ENCODE data around the gene PIWIL4.

The PIWIL4 gene

GRCh38 chr11:94557992-94558391 lies 9.2 kb upstream of the PIWIL4 start:
- H3K27ac ChIP-seq (ENCODE audit: extremely low read depth, low read depth, low read length): no peak overlapping the region
- CTCF ChIA-PET: interaction anchor here (0.6 to 0.7 kb wide), 2 partner anchors 26 to 309 kb away, joined by 3 to 4 read pairs; no protein-coding TSS in a partner anchor

GRCh38 chr11:94558468-94558867 lies 8.7 kb upstream of the PIWIL4 start:
- Histone ChIP-seq H3K4me1 (ENCODE audit: control insufficient read depth, insufficient read depth, low read length) (no peaks in the 10 kb centered on the region; the same call in 1 of the 2 replicates), H3K36me3 (ENCODE audit: control insufficient read depth in 2 of 2, insufficient read depth in 1 of 2, low read length in 2 of 2) (no peaks in the 10 kb centered on the region), H3K4me3 (ENCODE audit: low read depth, low read length) (no peak overlapping the region), H3K27ac (ENCODE audit: extremely low read depth, low read depth, low read length) (no peak overlapping the region), H3K9me3 (ENCODE audit: control insufficient read depth, insufficient read depth, low read depth, low read length) (no peaks in the 10 kb centered on the region)
- ChIA-PET POLR2A (no interaction called here), CTCF (interaction anchor here (0.6 to 0.7 kb wide), 2 partner anchors 27 to 309 kb away, joined by 3 to 4 read pairs; no protein-coding TSS in a partner anchor)
- TF ChIP-seq ZNF561 (tag by site-specific recombination; IDR thresholded peaks at IDR 0.05; ENCODE audit: borderline replicate concordance): no peak
- no peak for TF ChIP-seq ZNF274 (IDR thresholded peaks at IDR 0.05; ENCODE audit: low read length)
- TF ChIP-seq ZNF274 (tag by site-specific recombination; IDR thresholded peaks at IDR 0.05; ENCODE audit: borderline replicate concordance): no peak
- no peak for TF ChIP-seq ZNF19 (tag by site-specific recombination; IDR thresholded peaks at IDR 0.05; ENCODE audit: low read depth)
- no peak for TF ChIP-seq ZFHX2 (tag by site-specific recombination; conservative IDR thresholded peaks at IDR 0.05)
- no peak for TF ChIP-seq REST (tag by site-specific recombination; IDR thresholded peaks at IDR 0.05)
- no peak for TF ChIP-seq ZNF202 (tag by site-specific recombination; IDR thresholded peaks at IDR 0.05; ENCODE audit: borderline replicate concordance)
- no peak for TF ChIP-seq ZNF362 (tag by site-specific recombination; IDR thresholded peaks at IDR 0.05)
- no peak for TF ChIP-seq ZNF16 (tag by site-specific recombination; IDR thresholded peaks at IDR 0.05; ENCODE audit: low read depth)
- no peak for TF ChIP-seq ZNF654 (tag by site-specific recombination; IDR thresholded peaks at IDR 0.05; ENCODE audit: low read depth)
- no peak for TF ChIP-seq BCL11B (tag by site-specific recombination; IDR thresholded peaks at IDR 0.05; ENCODE audit: low read depth)
- TF ChIP-seq ZNF2 (tag by site-specific recombination; IDR thresholded peaks at IDR 0.05): no peak
- no peak for TF ChIP-seq ELK4 (IDR thresholded peaks at IDR 0.05; ENCODE audit: borderline replicate concordance, low read depth, low read length)
- no peak for TF ChIP-seq ZNF335 (tag by site-specific recombination; conservative IDR thresholded peaks at IDR 0.05)
- no peak for TF ChIP-seq ZBTB11 (tag by site-specific recombination; conservative IDR thresholded peaks at IDR 0.05; ENCODE audit: low read depth)

More at GRCh38 chr11:94557992-94558391, 9.2 kb upstream of the PIWIL4 start:
- TF ChIP-seq HOXA7 (CRISPR knock-in tag; IDR thresholded peaks at IDR 0.05; ENCODE audit: borderline replicate concordance): no peak
- H3K4me1 ChIP-seq (ENCODE audit: control insufficient read depth, insufficient read depth, low read length): no peaks in the 10 kb centered on the region; the same call in 1 of the 2 replicates
- POLR2A ChIA-PET: no interaction called here
- H3K4me3 ChIP-seq (ENCODE audit: low read depth, low read length): no peak overlapping the region
- no peaks in the 10 kb centered on the region for H3K9me3 ChIP-seq (ENCODE audit: control insufficient read depth, insufficient read depth, low read depth, low read length)
- no peaks in the 10 kb centered on the region for H3K36me3 ChIP-seq (ENCODE audit: control insufficient read depth in 2 of 2, insufficient read depth in 1 of 2, low read length in 2 of 2)
